SK-N-SH treated with all-trans-retinoic acid at 6 μM for 48 hours (cell line): Measurements from ENCODE around the gene GRM4.

ENCODE experiments used
- ATAC-seq: fragments of 200-7000 bp; cut with Tn5 transposase; 3 replicates; pipeline ENCODE4 v1.9.1; 2020; ENCODE audit warnings: mild to moderate bottlenecking, moderate library complexity
- BACH2 ChIP-seq: fragments of 250-450 bp; sonication (Bioruptor Pico); IDR thresholded peaks from 2 replicates; pipeline ENCODE4 v1.9.0; 2021; ENCODE audit warnings: mild to moderate bottlenecking, borderline replicate concordance
- ESRRG ChIP-seq: fragments of 250-450 bp; sonication (Bioruptor Pico); IDR thresholded peaks from 2 replicates; pipeline ENCODE4 v1.6.1; 2021; ENCODE audit warnings: mild to moderate bottlenecking
- GLIS3 ChIP-seq: fragments of 250-450 bp; sonication (Bioruptor Pico); IDR thresholded peaks from 2 replicates; pipeline ENCODE4 v1.5.0; 2020; ENCODE audit warnings: mild to moderate bottlenecking, moderate library complexity
- ISL1 ChIP-seq: fragments of 250-450 bp; sonication (Bioruptor Pico); IDR thresholded peaks from 2 replicates; pipeline ENCODE4 v2.1.2; 2022; ENCODE audit warnings: mild to moderate bottlenecking, moderate library complexity
- OSR1 ChIP-seq: fragments of 250-450 bp; sonication (Bioruptor Pico); IDR thresholded peaks from 2 replicates; pipeline ENCODE4 v1.8.0; 2022; ENCODE audit warnings: moderate library complexity, mild to moderate bottlenecking, inconsistent platforms
- PPARA ChIP-seq: fragments of 250-450 bp; sonication (Bioruptor Pico); IDR thresholded peaks from 2 replicates; pipeline ENCODE4 v1.5.0; 2020; ENCODE audit warnings: mild to moderate bottlenecking, borderline replicate concordance
- SNAI2 ChIP-seq: fragments of 250-450 bp; sonication (Bioruptor Pico); IDR thresholded peaks from 2 replicates; pipeline ENCODE4 v1.5.0; 2020; ENCODE audit warnings: mild to moderate bottlenecking, moderate library complexity
- TCF4 ChIP-seq: fragments of 250-450 bp; sonication (Bioruptor Pico); IDR thresholded peaks from 2 replicates; pipeline ENCODE4 v1.8.0; 2021; ENCODE audit warnings: mild to moderate bottlenecking, moderate library complexity, borderline replicate concordance
- TOX ChIP-seq: fragments of 250-450 bp; sonication (Bioruptor Pico); IDR thresholded peaks from 2 replicates; pipeline ENCODE4 v1.8.0; 2021; ENCODE audit warnings: mild to moderate bottlenecking, moderate library complexity, borderline replicate concordance
- TSHZ2 ChIP-seq: fragments of 250-450 bp; sonication (Bioruptor Pico); IDR thresholded peaks from 2 replicates; pipeline ENCODE4 v1.5.0; 2020; ENCODE audit warnings: mild to moderate bottlenecking, moderate library complexity
- ZC3H10 ChIP-seq: fragments of 250-450 bp; sonication (Bioruptor Pico); IDR thresholded peaks from 2 replicates; pipeline ENCODE4 v1.5.1; 2021; ENCODE audit warnings: mild to moderate bottlenecking, moderate library complexity
- ZFP3 ChIP-seq: fragments of 250-450 bp; sonication (Bioruptor Pico); IDR thresholded peaks from 2 replicates; pipeline ENCODE4 v1.5.0; 2020; ENCODE audit warnings: mild to moderate bottlenecking, moderate library complexity
- ZFP30 ChIP-seq: fragments of 450-650 bp; formaldehyde crosslinking; IDR thresholded peaks from 2 replicates; pipeline ENCODE4 v1.5.0; 2022; ENCODE audit warnings: mild to moderate bottlenecking, moderate library complexity
- ZNF565 ChIP-seq: fragments of 450-650 bp; formaldehyde crosslinking; conservative IDR thresholded peaks from 2 replicates; pipeline ENCODE4 v1.5.0; 2020; ENCODE audit warnings: low read depth, mild to moderate bottlenecking, moderate library complexity
- ZNF70 ChIP-seq: fragments of 450-650 bp; formaldehyde crosslinking; IDR thresholded peaks from 2 replicates; pipeline ENCODE4 v1.5.0; 2020; ENCODE audit warnings: mild to moderate bottlenecking, moderate library complexity
- ZNF8 ChIP-seq: fragments of 450-650 bp; formaldehyde crosslinking; IDR thresholded peaks from 2 replicates; pipeline ENCODE4 v1.5.0; 2020; ENCODE audit warnings: mild to moderate bottlenecking, moderate library complexity
- TF ChIP-seq, protein P1 (sequence below): fragments of 250-450 bp; sonication (Bioruptor Pico); IDR thresholded peaks from 2 replicates; pipeline ENCODE4 v1.8.0; 2021; ENCODE audit warnings: low read depth, mild to moderate bottlenecking, moderate library complexity, borderline replicate concordance
- TF ChIP-seq, protein P2 (sequence below): fragments of 250-450 bp; sonication (Bioruptor Pico); IDR thresholded peaks from 2 replicates; pipeline ENCODE4 v1.8.0; 2020; ENCODE audit warnings: mild to moderate bottlenecking, moderate library complexity, borderline replicate concordance
- TF ChIP-seq, protein P3 (sequence below): fragments of 250-450 bp; sonication (Bioruptor Pico); IDR thresholded peaks from 2 replicates; pipeline ENCODE4 v1.5.1; 2021; ENCODE audit warnings: mild to moderate bottlenecking, moderate library complexity

GRM4 gene

GRCh38 chr6:33991610-33992009 lies 154.3 kb downstream of the GRM4 start:
- no peak for ATAC-seq
- TF ChIP-seq BACH2 (CRISPR knock-in tag): no peak
- no peak for TF ChIP-seq ZC3H10 (CRISPR knock-in tag)
- TF ChIP-seq, protein P1, sequence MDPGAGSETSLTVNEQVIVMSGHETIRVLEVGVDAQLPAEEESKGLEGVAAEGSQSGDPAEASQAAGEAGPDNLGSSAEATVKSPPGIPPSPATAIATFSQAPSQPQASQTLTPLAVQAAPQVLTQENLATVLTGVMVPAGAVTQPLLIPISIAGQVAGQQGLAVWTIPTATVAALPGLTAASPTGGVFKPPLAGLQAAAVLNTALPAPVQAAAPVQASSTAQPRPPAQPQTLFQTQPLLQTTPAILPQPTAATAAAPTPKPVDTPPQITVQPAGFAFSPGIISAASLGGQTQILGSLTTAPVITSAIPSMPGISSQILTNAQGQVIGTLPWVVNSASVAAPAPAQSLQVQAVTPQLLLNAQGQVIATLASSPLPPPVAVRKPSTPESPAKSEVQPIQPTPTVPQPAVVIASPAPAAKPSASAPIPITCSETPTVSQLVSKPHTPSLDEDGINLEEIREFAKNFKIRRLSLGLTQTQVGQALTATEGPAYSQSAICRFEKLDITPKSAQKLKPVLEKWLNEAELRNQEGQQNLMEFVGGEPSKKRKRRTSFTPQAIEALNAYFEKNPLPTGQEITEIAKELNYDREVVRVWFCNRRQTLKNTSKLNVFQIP (CRISPR knock-in tag): no peak
- TF ChIP-seq, protein P2, sequence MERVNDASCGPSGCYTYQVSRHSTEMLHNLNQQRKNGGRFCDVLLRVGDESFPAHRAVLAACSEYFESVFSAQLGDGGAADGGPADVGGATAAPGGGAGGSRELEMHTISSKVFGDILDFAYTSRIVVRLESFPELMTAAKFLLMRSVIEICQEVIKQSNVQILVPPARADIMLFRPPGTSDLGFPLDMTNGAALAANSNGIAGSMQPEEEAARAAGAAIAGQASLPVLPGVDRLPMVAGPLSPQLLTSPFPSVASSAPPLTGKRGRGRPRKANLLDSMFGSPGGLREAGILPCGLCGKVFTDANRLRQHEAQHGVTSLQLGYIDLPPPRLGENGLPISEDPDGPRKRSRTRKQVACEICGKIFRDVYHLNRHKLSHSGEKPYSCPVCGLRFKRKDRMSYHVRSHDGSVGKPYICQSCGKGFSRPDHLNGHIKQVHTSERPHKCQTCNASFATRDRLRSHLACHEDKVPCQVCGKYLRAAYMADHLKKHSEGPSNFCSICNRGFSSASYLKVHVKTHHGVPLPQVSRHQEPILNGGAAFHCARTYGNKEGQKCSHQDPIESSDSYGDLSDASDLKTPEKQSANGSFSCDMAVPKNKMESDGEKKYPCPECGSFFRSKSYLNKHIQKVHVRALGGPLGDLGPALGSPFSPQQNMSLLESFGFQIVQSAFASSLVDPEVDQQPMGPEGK (CRISPR knock-in tag): no peak
- no peak for TF ChIP-seq ESRRG
- TF ChIP-seq, all 23 proteins: peak for 0

DNA sequence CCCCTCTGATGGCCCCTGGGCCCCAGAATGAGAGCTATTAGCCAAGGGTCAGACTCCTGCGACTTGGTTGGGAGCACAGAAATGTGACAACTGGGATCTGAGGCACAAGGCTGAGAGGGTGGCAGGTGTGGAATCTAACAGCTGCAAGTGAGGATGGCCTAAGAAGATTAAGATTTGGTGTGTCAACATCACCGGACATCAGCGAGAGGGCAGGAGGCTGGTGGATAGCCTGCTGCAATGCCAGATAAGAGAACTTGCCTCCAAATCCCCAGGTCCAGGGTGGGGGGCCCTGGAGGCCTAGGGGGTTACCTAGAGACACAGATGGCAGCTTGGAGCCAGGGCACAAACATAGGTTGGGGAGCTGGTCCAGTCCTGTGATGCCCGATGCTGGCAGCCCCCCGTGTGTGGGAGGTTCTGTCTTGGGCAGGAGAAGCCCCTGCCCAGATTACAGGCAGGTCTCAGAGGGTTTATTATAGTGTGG lies 155.8 kb downstream of the GRM4 start:
- TF ChIP-seq OSR1 (CRISPR knock-in tag) (no peak), TOX (CRISPR knock-in tag) (no peak)
- TF ChIP-seq, all 23 proteins: peak for 0
- ATAC-seq: no peak

- ATAC-seq: no peak
- TF ChIP-seq ZNF70 (CRISPR knock-in tag) (no peak), ZFP3 (CRISPR knock-in tag) (no peak), ZC3H10 (CRISPR knock-in tag) (no peak), ZNF565 (no peak), BACH2 (CRISPR knock-in tag) (no peak), ZNF8 (no peak), PPARA (CRISPR knock-in tag) (no peak), TCF4 (CRISPR knock-in tag) (no peak), SNAI2 (CRISPR knock-in tag) (no peak), ZFP30 (CRISPR knock-in tag) (no peak), ISL1 (no peak)
- TF ChIP-seq, protein P3, sequence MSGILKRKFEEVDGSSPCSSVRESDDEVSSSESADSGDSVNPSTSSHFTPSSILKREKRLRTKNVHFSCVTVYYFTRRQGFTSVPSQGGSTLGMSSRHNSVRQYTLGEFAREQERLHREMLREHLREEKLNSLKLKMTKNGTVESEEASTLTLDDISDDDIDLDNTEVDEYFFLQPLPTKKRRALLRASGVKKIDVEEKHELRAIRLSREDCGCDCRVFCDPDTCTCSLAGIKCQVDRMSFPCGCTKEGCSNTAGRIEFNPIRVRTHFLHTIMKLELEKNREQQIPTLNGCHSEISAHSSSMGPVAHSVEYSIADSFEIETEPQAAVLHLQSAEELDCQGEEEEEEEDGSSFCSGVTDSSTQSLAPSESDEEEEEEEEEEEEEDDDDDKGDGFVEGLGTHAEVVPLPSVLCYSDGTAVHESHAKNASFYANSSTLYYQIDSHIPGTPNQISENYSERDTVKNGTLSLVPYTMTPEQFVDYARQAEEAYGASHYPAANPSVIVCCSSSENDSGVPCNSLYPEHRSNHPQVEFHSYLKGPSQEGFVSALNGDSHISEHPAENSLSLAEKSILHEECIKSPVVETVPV (CRISPR knock-in tag): no peak
- TF ChIP-seq, protein P2 (CRISPR knock-in tag): no peak
Observed at GRCh38 chr6:33989016-33989854, 156.7 kb downstream of the GRM4 start.

DNA sequence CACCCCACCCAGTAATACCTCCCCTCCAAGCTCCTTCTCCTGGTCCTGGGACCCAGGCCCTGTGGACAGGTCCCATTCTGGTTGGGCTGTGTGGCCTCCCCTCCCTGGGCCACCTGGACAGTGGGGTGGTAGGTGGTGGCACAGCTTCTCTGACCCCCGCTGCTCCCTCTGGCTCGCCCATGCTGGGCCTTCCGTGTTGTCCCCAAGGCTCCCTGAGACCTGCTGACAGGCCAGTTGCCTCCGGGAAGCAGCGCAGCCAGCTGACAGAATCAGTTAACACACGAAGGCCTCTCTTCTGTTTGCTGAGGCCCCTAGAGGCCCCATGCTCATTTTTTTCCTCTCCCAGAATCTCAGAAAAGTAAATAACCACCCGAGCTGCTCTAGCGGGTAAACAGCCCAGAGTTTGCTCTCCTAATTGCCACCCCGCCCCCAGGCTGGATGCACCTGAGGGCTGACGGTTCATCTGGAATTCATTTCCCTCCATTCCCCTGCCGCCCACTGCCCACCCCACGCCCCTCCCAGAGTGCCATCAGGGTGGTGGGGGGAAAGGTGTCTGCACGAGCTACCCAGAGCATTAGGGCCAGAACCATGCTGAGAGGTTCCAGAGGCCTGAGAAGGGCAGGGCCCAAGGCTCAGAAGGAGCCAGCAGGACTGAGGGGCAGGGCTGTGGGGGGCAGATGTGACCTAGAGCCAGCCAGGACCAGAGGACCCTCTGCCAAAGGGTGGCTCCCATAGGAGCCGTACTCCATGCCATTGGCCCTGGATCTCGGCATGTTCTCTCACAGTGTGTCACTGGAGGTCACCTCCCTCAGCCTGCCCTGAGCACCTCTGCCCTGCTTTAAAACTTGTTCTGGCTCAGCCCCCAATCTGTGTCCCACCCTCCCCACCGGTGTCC lies 157.5 kb downstream of the GRM4 start:
- no peak for TF ChIP-seq ZNF8
- no peak for TF ChIP-seq SNAI2 (CRISPR knock-in tag)
- TF ChIP-seq ESRRG: no peak
- TF ChIP-seq OSR1 (CRISPR knock-in tag): no peak
- no peak for TF ChIP-seq TOX (CRISPR knock-in tag)
- TF ChIP-seq, protein P1 (CRISPR knock-in tag): no peak
- TF ChIP-seq TSHZ2 (CRISPR knock-in tag): no peak
- no peak for TF ChIP-seq GLIS3 (CRISPR knock-in tag)
- TF ChIP-seq ZNF565: no peak
- TF ChIP-seq ZC3H10 (CRISPR knock-in tag): no peak
- TF ChIP-seq, all 23 proteins: peak for 0
- no peak for ATAC-seq
